Mesenchymal stem cell (in vitro differentiated cells and primary cell): ENCODE data around the gene HDAC1.

Source experiments
- DNase-seq: peaks from one replicate; pipeline ENCODE4 v3.0.0-alpha.2; 2013
- H2AFZ ChIP-seq: one replicate; pipeline ENCODE4 v1.6.1; 2013; ENCODE audit warnings: low read depth, mild to moderate bottlenecking, control low read depth, inconsistent platforms, low read length, moderate library complexity
- H2AK5ac ChIP-seq: 2 replicates; pipeline ENCODE4 v1.6.1; 2013; ENCODE audit warnings: low read length, moderate library complexity, mild to moderate bottlenecking, inconsistent platforms; ENCODE audit not compliant: severe bottlenecking
- H2BK120ac ChIP-seq: one replicate; pipeline ENCODE4 v1.6.1; 2013; ENCODE audit warnings: low read depth, mild to moderate bottlenecking, inconsistent platforms, low read length, moderate library complexity
- H2BK12ac ChIP-seq, 2 experiments: one replicate each; pipeline ENCODE4 v1.6.1; 2013; ENCODE audit warnings: inconsistent platforms in 2 of 2, low read length in 2 of 2, mild to moderate bottlenecking in 2 of 2, moderate library complexity in 2 of 2, control low read depth in 1 of 2
- H2BK15ac ChIP-seq: one replicate; pipeline ENCODE4 v1.6.1; 2013; ENCODE audit warnings: mild to moderate bottlenecking, low read depth, inconsistent platforms; ENCODE audit not compliant: poor library complexity, severe bottlenecking
- H2BK5ac ChIP-seq: 2 replicates; pipeline ENCODE4 v1.6.1; 2013; ENCODE audit warnings: low read depth, mild to moderate bottlenecking, low read length, control low read depth, inconsistent platforms; ENCODE audit not compliant: poor library complexity, severe bottlenecking
- H3K14ac ChIP-seq, 2 experiments: one replicate each; pipeline ENCODE4 v1.6.1; 2013; ENCODE audit warnings: inconsistent platforms in 2 of 2, low read length in 2 of 2, control low read depth in 1 of 2, mild to moderate bottlenecking in 1 of 2, moderate library complexity in 1 of 2
- H3K18ac ChIP-seq, 2 experiments: one replicate each; pipeline ENCODE4 v1.6.1; 2013; ENCODE audit warnings: inconsistent platforms in 2 of 2, low read length in 2 of 2, control low read depth in 1 of 2, low read depth in 1 of 2, mild to moderate bottlenecking in 1 of 2
- H3K23ac ChIP-seq, 2 experiments: one replicate each; pipeline ENCODE4 v1.6.1; 2013; ENCODE audit warnings: inconsistent platforms in 2 of 2, low read length in 2 of 2, mild to moderate bottlenecking in 2 of 2, moderate library complexity in 2 of 2, control low read depth in 1 of 2
- H3K27ac ChIP-seq: 2 replicates; pipeline ENCODE4 v1.5.1; 2013; ENCODE audit warnings: mild to moderate bottlenecking, moderate library complexity, low read length, control low read depth, inconsistent platforms; ENCODE audit not compliant: poor library complexity, severe bottlenecking
- H3K27me3 ChIP-seq, 2 experiments: 2 replicates each; pipeline versions ENCODE4 v1.6.1 to v1.7.0; 2013; ENCODE audit warnings: low read length in 2 of 2, mild to moderate bottlenecking in 2 of 2, moderate library complexity in 2 of 2, control low read depth in 1 of 2, inconsistent platforms in 1 of 2; ENCODE audit not compliant: control insufficient read depth in 1 of 2, insufficient read depth in 1 of 2
- H3K36me3 ChIP-seq, 2 experiments: 2 replicates each; pipeline versions ENCODE4 v1.6.1 to v1.7.0; 2013; ENCODE audit warnings: low read length in 2 of 2, control low read depth in 1 of 2, inconsistent platforms in 1 of 2, low read depth in 1 of 2, mild to moderate bottlenecking in 1 of 2; ENCODE audit not compliant: insufficient read depth in 2 of 2, control insufficient read depth in 1 of 2
- H3K4ac ChIP-seq, 2 experiments: one replicate each; pipeline ENCODE4 v1.6.1; 2013; ENCODE audit warnings: inconsistent platforms in 2 of 2, low read length in 2 of 2, mild to moderate bottlenecking in 2 of 2, moderate library complexity in 2 of 2, control low read depth in 1 of 2, low read depth in 1 of 2
- H3K4me1 ChIP-seq: 2 replicates; pipeline ENCODE4 v1.6.1; 2013; ENCODE audit warnings: low read depth, low read length, control low read depth; ENCODE audit not compliant: control insufficient read depth, insufficient read depth
- H3K4me2 ChIP-seq: 2 replicates; pipeline ENCODE4 v1.6.1; 2013; ENCODE audit warnings: low read length, mild to moderate bottlenecking, inconsistent platforms; ENCODE audit not compliant: poor library complexity, severe bottlenecking
- H3K4me3 ChIP-seq, 2 experiments: 2 replicates each; pipeline versions ENCODE4 v1.5.1 to v1.7.0; 2013; ENCODE audit warnings: low read length in 2 of 2, mild to moderate bottlenecking in 2 of 2, control low read depth in 1 of 2, low read depth in 1 of 2; ENCODE audit not compliant: insufficient read depth in 1 of 2
- H3K79me1 ChIP-seq: replicated peaks from 2 replicates; pipeline ENCODE4 v1.6.1; 2013; ENCODE audit warnings: mild to moderate bottlenecking, control low read depth, low read length, inconsistent platforms; ENCODE audit not compliant: poor library complexity, severe bottlenecking
- H3K9ac ChIP-seq: 2 replicates; pipeline ENCODE4 v1.7.0; 2013; ENCODE audit warnings: mild to moderate bottlenecking, low read length, moderate library complexity
- H3K9me3 ChIP-seq: 2 replicates; pipeline ENCODE4 v1.7.0; 2013; ENCODE audit warnings: mild to moderate bottlenecking, low read length; ENCODE audit not compliant: control insufficient read depth
- H4K8ac ChIP-seq: one replicate; pipeline ENCODE4 v1.6.1; 2013; ENCODE audit warnings: inconsistent platforms, mild to moderate bottlenecking, low read length, moderate library complexity
- H4K91ac ChIP-seq: one replicate; pipeline ENCODE4 v1.6.1; 2013; ENCODE audit warnings: mild to moderate bottlenecking, low read length, inconsistent platforms
- WGBS: methylation state at CpG from one replicate; pipeline ENCODE4 v1.1.7; 2013; ENCODE audit warnings: mixed read lengths; 5-methylcytosine and 5-hydroxymethylcytosine counted together

Gene HDAC1

DNA sequence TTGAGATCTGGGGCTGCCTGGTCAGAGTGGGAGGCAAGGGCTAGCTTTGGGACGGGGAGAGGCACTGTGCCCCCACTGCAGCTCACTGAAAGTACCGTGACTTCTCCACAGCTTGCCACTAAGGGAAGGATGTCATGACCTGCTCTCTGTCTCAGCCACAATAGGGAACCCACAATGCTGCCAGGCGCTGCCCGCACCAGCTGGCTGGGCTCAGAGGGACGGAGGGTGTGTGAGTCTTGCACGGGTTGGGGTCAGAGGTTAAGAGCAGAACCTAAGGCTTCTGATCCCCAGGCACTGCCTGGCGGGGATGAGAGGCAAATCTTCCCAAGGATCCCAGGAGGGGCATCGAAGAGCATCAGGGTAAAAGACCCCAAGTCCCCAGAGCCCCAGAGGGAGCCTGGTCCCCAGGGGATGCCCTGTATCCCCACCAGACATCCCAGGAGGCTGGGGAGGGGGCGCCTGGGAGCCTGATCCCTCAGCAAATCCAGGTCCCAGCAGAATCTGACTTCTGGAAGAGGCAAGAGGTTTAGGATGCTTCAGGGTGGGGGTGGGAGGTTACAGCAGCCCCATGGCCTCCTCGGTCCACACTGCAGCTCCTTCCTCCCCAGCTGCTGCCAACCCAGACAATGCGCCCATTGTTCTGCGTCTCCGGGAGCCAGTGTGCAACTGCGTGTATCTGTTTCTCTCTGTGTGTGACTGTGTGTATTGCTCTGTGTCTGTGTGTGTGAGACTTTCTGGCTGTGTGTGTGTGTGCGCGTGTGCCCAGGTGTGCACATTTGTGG lies 46.2 kb downstream of the HDAC1 start:
- Histone ChIP-seq H3K9ac (no peak overlapping the region), H3K27me3 (no peaks in the 10 kb centered on the region), H3K18ac (peak overlapping the region; percentile 10 to 42), H2BK5ac (no peak overlapping the region), H4K8ac (peak overlapping the region; percentile 27), H2AFZ (no peak overlapping the region), H3K4me1 (peaks cover 47% of the 10 kb centered on the region), H2BK15ac (no peak overlapping the region), H2BK120ac (no peak overlapping the region), H3K4ac (peak overlapping the region in 1 of 2 experiments; percentile 32), H3K27ac (no peak overlapping the region), H3K9me3 (no peaks in the 10 kb centered on the region), H2BK12ac (peak overlapping the region; percentile 69 to 85), H3K79me1 (no peaks in the 10 kb centered on the region), H3K23ac (no peak overlapping the region), H3K36me3 (peaks cover 11 to 16% of the 10 kb centered on the region in 2 experiments), H4K91ac (peak overlapping the region; percentile 85), H3K4me3 (no peak overlapping the region), H3K14ac (peak overlapping the region in 1 of 2 experiments; percentile 78), H3K4me2 (no peak overlapping the region), H2AK5ac (peak overlapping the region; percentile 51)
- DNase-seq = no peak
- 68% methylated on average over 15 of the region's 16 CpGs for WGBS

DNA sequence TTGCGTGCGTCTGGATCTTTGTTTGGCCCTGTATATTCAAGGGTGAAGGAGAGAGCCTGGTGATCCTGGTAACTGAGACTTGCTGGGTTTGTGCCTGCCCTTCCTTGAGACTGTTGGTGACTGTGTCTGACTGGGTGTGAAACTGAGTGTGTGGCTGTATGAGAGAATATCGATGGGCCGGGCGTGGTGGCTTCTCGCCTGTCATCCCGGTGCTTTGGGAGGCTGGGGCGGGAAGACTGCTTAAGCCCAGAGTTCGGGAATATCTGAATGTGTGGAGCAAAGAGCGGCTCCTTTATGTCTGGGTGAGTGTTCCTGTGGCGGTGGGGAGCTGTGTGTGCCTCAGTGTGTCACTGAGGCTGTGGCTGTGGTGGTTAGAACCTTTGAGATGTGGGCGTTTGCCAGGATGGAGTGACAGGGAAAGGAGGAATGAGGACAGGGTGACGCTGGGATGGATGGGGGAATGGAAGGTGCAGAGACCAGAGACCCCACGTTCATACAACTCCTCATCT lies 46.8 kb downstream of the HDAC1 start:
- Histone ChIP-seq H3K9ac (no peak overlapping the region), H3K4ac (peak overlapping the region in 1 of 2 experiments; percentile 32), H3K4me2 (no peak overlapping the region), H3K27me3 (no peaks in the 10 kb centered on the region), H3K36me3 (peaks cover 10% of the 10 kb centered on the region in 2 experiments), H3K9me3 (no peaks in the 10 kb centered on the region), H3K14ac (peak overlapping the region in 1 of 2 experiments; percentile 78), H2AFZ (no peak overlapping the region), H2BK12ac (peak overlapping the region; percentile 59 to 69), H3K18ac (no peak overlapping the region), H3K23ac (no peak overlapping the region), H4K91ac (peak overlapping the region; percentile 85), H2BK5ac (no peak overlapping the region), H4K8ac (peak overlapping the region; percentile 4), H3K27ac (no peak overlapping the region), H2BK15ac (peak overlapping the region; percentile 60), H3K79me1 (no peaks in the 10 kb centered on the region), H2BK120ac (no peak overlapping the region), H3K4me1 (peaks cover 47% of the 10 kb centered on the region), H3K4me3 (no peak overlapping the region), H2AK5ac (peak overlapping the region; percentile 13)
- 92% methylated on average over 11 of the region's 14 CpGs for WGBS
- DNase-seq = no peak

DNA sequence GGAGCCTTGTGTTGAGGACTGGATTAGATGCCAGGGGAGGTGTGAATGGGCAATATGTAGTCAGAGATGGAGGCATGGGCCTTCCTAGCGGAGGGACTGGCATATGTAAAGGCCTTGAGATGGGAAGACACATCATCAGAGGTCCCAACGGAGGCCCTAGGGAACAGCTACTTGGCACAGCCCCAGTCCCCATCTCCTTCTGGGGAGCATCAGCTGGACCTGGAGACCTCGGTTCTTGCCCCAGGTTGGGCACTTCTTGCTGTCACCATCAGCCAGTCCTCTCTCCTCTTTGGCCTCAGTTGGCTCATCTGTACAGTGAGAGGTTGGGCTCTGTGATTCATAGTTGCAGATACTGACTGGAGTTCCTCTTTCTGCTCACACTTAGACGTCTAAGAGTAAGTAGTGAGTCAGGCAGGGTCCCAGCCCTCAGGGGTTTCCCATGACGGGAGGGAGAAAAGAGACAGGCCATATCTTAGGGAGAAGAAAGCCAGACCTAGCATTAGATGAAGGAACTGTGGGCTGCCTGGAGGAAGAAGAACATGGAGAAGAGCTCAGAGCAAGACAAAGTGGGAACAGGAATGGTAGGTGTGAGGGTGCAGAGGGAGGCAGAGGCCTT lies 47.6 kb downstream of the HDAC1 start:
- peaks cover 2 to 5% of the 10 kb centered on the region in 2 experiments for H3K36me3 ChIP-seq
- H3K9ac ChIP-seq = peak overlapping the region; percentile 18
- no peak overlapping the region for H3K14ac ChIP-seq
- peak overlapping the region; percentile 57 for H2BK15ac ChIP-seq
- no peak overlapping the region for H2BK120ac ChIP-seq
- H3K27me3 ChIP-seq = no peaks in the 10 kb centered on the region
- no peak overlapping the region for H3K27ac ChIP-seq
- peak overlapping the region; percentile 7 for H4K8ac ChIP-seq
- no peak overlapping the region for H4K91ac ChIP-seq
- no peak overlapping the region for H3K4me3 ChIP-seq
- no peak overlapping the region for H3K18ac ChIP-seq
- no peak overlapping the region for H3K4ac ChIP-seq
- peak; percentile 92 for DNase-seq
- H3K79me1 ChIP-seq = no peaks in the 10 kb centered on the region
- peaks cover 41% of the 10 kb centered on the region for H3K4me1 ChIP-seq
- peak overlapping the region in 1 of 2 experiments; percentile 10 for H2BK12ac ChIP-seq
- H3K23ac ChIP-seq = no peak overlapping the region
- H3K9me3 ChIP-seq = no peaks in the 10 kb centered on the region
- no peak overlapping the region for H3K4me2 ChIP-seq
- 64% methylated on average over 5 of the region's 5 CpGs for WGBS
- no peak overlapping the region for H2BK5ac ChIP-seq
- no peak overlapping the region for H2AK5ac ChIP-seq
- no peak overlapping the region for H2AFZ ChIP-seq

DNA sequence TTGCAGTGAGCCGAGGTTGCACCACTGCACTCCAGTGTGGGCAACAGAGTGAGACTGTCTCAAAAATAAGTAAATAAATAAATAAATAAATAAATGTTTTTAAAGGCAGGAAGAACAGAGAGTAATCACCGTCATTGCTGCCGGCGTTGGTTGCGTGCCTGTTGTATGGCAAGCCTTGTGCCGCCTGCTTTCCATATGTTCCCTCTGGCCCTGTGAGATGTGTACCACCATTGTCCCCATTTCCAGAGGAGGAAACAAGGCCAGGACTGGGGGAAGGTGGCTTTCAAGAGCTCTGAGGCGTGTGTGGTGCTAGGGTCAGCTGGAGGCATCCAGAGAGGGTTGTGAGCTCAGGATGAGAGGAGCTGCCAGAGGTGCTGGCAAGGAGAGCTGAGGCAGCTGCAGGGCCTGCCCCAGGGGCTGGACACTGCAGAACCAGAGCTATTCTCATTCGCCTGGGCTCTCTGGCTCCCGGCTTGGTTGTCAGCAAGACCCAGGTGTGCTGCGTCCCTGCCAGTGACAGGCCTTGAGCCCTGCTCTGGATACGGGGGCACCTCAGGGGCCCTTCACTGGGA lies 49.4 kb downstream of the HDAC1 start:
- Histone ChIP-seq H3K14ac (no peak overlapping the region), H3K4me2 (no peak overlapping the region), H2BK12ac (no peak overlapping the region), H3K18ac (no peak overlapping the region), H2AK5ac (no peak overlapping the region), H3K27me3 (peaks cover 0 to 6% of the 10 kb centered on the region in 2 experiments), H4K91ac (no peak overlapping the region), H3K9me3 (no peaks in the 10 kb centered on the region), H3K4me1 (peaks cover 45% of the 10 kb centered on the region), H3K4ac (no peak overlapping the region), H4K8ac (no peak overlapping the region), H3K36me3 (no peaks in the 10 kb centered on the region), H3K79me1 (no peaks in the 10 kb centered on the region), H3K23ac (no peak overlapping the region), H2BK120ac (no peak overlapping the region), H2BK15ac (peak overlapping the region; percentile 32), H3K9ac (no peak overlapping the region), H3K27ac (no peak overlapping the region), H2AFZ (no peak overlapping the region), H2BK5ac (no peak overlapping the region), H3K4me3 (no peak overlapping the region)
- WGBS = 95% methylated on average over 10 of the region's 11 CpGs
- DNase-seq = no peak
